ENCODE results near the gene KLHL29. TPM values are rescaled to one million over a fixed set of nuclear protein-coding genes. Genes with fewer than 3 reads are reported as not detected.
A peak's percentile ranks its signal among the peaks of the same experiment; 100 is the strongest.

KLHL29 gene
- total and polyA plus RNA-seq, 10 of the 15 experiments (the other 5 are each of a cell fraction or from before 2014, with no cell fraction given), result 1.4 to 19.5 (median 6.1) TPM

DNA sequence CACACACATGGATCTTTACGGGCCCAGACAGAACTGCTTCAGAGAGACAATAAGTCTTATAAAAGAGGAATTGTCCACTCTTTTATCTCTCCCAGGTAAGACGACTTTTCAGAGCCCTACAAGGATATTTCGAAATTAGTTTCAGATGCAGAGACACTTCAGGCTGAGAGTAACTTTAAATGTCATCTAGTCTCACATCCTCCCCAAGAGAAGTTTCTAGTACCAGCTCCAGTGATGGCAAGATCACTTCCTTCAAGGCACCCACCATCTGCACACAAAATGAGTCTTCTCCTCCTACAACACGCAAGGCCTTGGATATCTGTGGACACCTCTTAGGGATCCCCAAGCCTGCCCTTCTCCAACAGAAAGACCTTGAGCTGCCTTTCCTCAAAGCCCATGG lies 39.0 kb upstream of the KLHL29 start:
- CTCF ChIA-PET, result interaction anchor here (1.1 to 1.2 kb wide), 2 partner anchors 16 to 31 kb away, joined by 3 read pairs; no protein-coding TSS in a partner anchor
- no peaks in the 10 kb centered on the region for H3K9me3 ChIP-seq (replicated peaks; ENCODE audit: control insufficient read depth, insufficient read depth, low read length)
- no TSS peak for BruUV-seq (replicated peaks)
- no peak overlapping the region for H3K27ac ChIP-seq (ENCODE audit: control insufficient read depth, insufficient read depth)
- no peaks in the 10 kb centered on the region for H4K20me1 ChIP-seq (ENCODE audit: control insufficient read depth, insufficient read depth)
- H3K27me3 ChIP-seq (replicated peaks in 1 of 2; ENCODE audit: control insufficient read depth in 2 of 2, insufficient read depth in 2 of 2, low read length in 1 of 2), result peaks cover 0 to 5% of the 10 kb centered on the region in 2 experiments; a peak in 2 of 4 replicates
- ATAC-seq (peak; percentile 34; the same call in 2 of the 3 replicates), FAIRE-seq (peak; percentile 80), DNase-seq (ENCODE audit: low read depth, low spot score) (no peak)
- intact Hi-C loops (cut with micrococcal nuclease; ENCODE audit: unreplicated experiment), result no loop called here
- peaks cover 9% of the 10 kb centered on the region for H3K4me1 ChIP-seq (ENCODE audit: control insufficient read depth, insufficient read depth, low read length)
- no peaks in the 10 kb centered on the region for H3K36me3 ChIP-seq (ENCODE audit: control insufficient read depth in 2 of 2, insufficient read depth in 2 of 2, low read length in 1 of 2)
- RAD21 ChIA-PET (ENCODE audit: unreplicated experiment), result no interaction called here
- H3K4me3 ChIP-seq, result no peak overlapping the region
- no peak overlapping the region for H2AFZ ChIP-seq (ENCODE audit: control insufficient read depth, low read depth, low read length)
- no peaks in the 10 kb centered on the region for H3K79me2 ChIP-seq (ENCODE audit: control insufficient read depth, insufficient read depth, low read length)
- H3K9ac ChIP-seq (ENCODE audit: control insufficient read depth, insufficient read depth, low read length), result no peak overlapping the region
- TF ChIP-seq SPI1 (IDR thresholded peaks at IDR 0.05; ENCODE audit: borderline replicate concordance, insufficient read depth, low read depth, low read length) (0 out of 2 replicates have a peak, but pooled peaks have one; percentile 13), PAX8 (IDR thresholded peaks at IDR 0.05) (no peak)
- H3K4me2 ChIP-seq (ENCODE audit: control insufficient read depth, insufficient read depth), result no peak overlapping the region
- 27% methylated on average over 4 of the region's 4 CpGs for WGBS (ENCODE audit: insufficient coverage, insufficient replicate concordance, low lambda C conversion rate, missing lambda C conversion rate)
- SMC1A ChIA-PET (ENCODE audit: uncharacterized antibody, unreplicated experiment), result interaction anchor here (1.6 kb wide), 1 partner anchor 54 kb away, joined by 4 read pairs; no protein-coding TSS in a partner anchor
- in situ Hi-C loops (cut with MboI), result no loop called here
- POLR2A ChIA-PET, result interaction anchor here (0.6 kb wide), 1 partner anchor 1860 kb away, joined by 3 read pairs; no protein-coding TSS in a partner anchor

DNA sequence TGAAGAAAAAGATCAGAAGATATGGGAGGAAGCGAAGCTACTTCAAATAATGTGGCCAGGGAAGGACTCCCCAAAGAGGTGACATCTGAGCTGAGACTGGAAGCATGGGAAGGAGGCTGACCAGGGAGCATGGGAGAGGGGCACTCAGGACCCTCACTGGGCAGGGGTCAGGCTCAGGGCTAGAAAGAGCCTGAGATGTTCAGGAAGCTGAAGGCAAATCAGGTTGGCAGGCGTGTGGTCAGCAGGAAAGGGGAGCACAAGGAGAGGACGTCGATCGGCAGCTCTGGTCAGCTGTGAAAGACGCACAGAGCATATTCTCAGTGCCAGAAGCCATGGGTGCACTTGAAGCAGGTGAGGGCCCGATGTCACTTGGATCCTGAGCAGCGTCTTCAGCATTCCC lies 38.2 kb upstream of the KLHL29 start:
- ChIA-PET RAD21 (ENCODE audit: unreplicated experiment) (no interaction called here), SMC1A (ENCODE audit: uncharacterized antibody, unreplicated experiment) (interaction anchor here (1.6 kb wide), 1 partner anchor 53 kb away, joined by 4 read pairs; no protein-coding TSS in a partner anchor), POLR2A (interaction anchor here (0.6 kb wide), 1 partner anchor 1859 kb away, joined by 3 read pairs; no protein-coding TSS in a partner anchor), CTCF (interaction anchor here (1.2 kb wide), 1 partner anchor 17 kb away, joined by 3 read pairs; no protein-coding TSS in a partner anchor)
- Histone ChIP-seq H3K9me3 (replicated peaks; ENCODE audit: control insufficient read depth, insufficient read depth, low read length) (no peaks in the 10 kb centered on the region), H3K4me2 (ENCODE audit: control insufficient read depth, insufficient read depth) (no peak overlapping the region), H3K27me3 (replicated peaks in 1 of 2; ENCODE audit: control insufficient read depth in 2 of 2, insufficient read depth in 2 of 2, low read length in 1 of 2) (no peaks in the 10 kb centered on the region; a peak in 1 of 4 replicates), H3K4me3 (no peak overlapping the region), H3K79me2 (ENCODE audit: control insufficient read depth, insufficient read depth, low read length) (no peaks in the 10 kb centered on the region), H3K9ac (ENCODE audit: control insufficient read depth, insufficient read depth, low read length) (no peak overlapping the region), H3K36me3 (ENCODE audit: control insufficient read depth in 2 of 2, insufficient read depth in 2 of 2, low read length in 1 of 2) (no peaks in the 10 kb centered on the region), H3K27ac (ENCODE audit: control insufficient read depth, insufficient read depth) (no peak overlapping the region), H4K20me1 (ENCODE audit: control insufficient read depth, insufficient read depth) (no peaks in the 10 kb centered on the region), H3K4me1 (ENCODE audit: control insufficient read depth, insufficient read depth, low read length) (peaks cover 12% of the 10 kb centered on the region), H2AFZ (ENCODE audit: control insufficient read depth, low read depth, low read length) (no peak overlapping the region)
- WGBS (ENCODE audit: insufficient coverage, insufficient replicate concordance, low lambda C conversion rate, missing lambda C conversion rate), result 74% methylated on average over 8 of the region's 8 CpGs
- TF ChIP-seq RELA (IDR thresholded peaks at IDR 0.05; ENCODE audit: borderline replicate concordance, partially characterized antibody), result no peak
- TF ChIP-seq TARDBP (IDR thresholded peaks at IDR 0.05; ENCODE audit: borderline replicate concordance), result no peak
- TF ChIP-seq, protein P1, sequence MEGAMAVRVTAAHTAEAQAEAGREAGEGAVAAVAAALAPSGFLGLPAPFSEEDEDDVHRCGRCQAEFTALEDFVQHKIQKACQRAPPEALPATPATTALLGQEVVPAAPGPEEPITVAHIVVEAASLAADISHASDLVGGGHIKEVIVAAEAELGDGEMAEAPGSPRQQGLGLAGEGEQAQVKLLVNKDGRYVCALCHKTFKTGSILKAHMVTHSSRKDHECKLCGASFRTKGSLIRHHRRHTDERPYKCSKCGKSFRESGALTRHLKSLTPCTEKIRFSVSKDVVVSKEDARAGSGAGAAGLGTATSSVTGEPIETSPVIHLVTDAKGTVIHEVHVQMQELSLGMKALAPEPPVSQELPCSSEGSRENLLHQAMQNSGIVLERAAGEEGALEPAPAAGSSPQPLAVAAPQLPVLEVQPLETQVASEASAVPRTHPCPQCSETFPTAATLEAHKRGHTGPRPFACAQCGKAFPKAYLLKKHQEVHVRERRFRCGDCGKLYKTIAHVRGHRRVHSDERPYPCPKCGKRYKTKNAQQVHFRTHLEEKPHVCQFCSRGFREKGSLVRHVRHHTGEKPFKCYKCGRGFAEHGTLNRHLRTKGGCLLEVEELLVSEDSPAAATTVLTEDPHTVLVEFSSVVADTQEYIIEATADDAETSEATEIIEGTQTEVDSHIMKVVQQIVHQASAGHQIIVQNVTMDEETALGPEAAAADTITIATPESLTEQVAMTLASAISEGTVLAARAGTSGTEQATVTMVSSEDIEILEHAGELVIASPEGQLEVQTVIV (IDR thresholded peaks at IDR 0.05; ENCODE audit: borderline replicate concordance, partially characterized antibody), result no peak
- TF ChIP-seq, protein P2, sequence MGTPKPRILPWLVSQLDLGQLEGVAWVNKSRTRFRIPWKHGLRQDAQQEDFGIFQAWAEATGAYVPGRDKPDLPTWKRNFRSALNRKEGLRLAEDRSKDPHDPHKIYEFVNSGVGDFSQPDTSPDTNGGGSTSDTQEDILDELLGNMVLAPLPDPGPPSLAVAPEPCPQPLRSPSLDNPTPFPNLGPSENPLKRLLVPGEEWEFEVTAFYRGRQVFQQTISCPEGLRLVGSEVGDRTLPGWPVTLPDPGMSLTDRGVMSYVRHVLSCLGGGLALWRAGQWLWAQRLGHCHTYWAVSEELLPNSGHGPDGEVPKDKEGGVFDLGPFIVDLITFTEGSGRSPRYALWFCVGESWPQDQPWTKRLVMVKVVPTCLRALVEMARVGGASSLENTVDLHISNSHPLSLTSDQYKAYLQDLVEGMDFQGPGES (IDR thresholded peaks at IDR 0.05), result no peak
- TF ChIP-seq, protein P3, sequence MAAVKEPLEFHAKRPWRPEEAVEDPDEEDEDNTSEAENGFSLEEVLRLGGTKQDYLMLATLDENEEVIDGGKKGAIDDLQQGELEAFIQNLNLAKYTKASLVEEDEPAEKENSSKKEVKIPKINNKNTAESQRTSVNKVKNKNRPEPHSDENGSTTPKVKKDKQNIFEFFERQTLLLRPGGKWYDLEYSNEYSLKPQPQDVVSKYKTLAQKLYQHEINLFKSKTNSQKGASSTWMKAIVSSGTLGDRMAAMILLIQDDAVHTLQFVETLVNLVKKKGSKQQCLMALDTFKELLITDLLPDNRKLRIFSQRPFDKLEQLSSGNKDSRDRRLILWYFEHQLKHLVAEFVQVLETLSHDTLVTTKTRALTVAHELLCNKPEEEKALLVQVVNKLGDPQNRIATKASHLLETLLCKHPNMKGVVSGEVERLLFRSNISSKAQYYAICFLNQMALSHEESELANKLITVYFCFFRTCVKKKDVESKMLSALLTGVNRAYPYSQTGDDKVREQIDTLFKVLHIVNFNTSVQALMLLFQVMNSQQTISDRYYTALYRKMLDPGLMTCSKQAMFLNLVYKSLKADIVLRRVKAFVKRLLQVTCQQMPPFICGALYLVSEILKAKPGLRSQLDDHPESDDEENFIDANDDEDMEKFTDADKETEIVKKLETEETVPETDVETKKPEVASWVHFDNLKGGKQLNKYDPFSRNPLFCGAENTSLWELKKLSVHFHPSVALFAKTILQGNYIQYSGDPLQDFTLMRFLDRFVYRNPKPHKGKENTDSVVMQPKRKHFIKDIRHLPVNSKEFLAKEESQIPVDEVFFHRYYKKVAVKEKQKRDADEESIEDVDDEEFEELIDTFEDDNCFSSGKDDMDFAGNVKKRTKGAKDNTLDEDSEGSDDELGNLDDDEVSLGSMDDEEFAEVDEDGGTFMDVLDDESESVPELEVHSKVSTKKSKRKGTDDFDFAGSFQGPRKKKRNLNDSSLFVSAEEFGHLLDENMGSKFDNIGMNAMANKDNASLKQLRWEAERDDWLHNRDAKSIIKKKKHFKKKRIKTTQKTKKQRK (IDR thresholded peaks at IDR 0.05; ENCODE audit: low read depth, low read length), result no peak
- TF ChIP-seq SMARCA5 (IDR thresholded peaks at IDR 0.05), result no peak
- TF ChIP-seq TCF7 (IDR thresholded peaks at IDR 0.05; ENCODE audit: borderline replicate concordance), result no peak
- intact Hi-C loops (cut with micrococcal nuclease; ENCODE audit: unreplicated experiment) (no loop called here), in situ Hi-C loops (cut with MboI) (no loop called here)
- ATAC-seq (no peak), FAIRE-seq (no peak), DNase-seq (ENCODE audit: low read depth, low spot score) (no peak)
- no TSS peak for BruUV-seq (replicated peaks)
